Posterior cingulate gyrus (tissue), 11 donors: ENCODE results near the gene CNTLN.
"Not testable (repeated sequence)": the region's sequence is repeated elsewhere in the genome, so short reads cannot be mapped to it uniquely, and the experiment has no call there.

ENCODE experiments used
- DNase-seq, 10 donors: peaks; one replicate each; pipeline versions ENCODE4 v3.0.0 to v3.0.0-alpha.2; 2020 to 2021; ENCODE audit warnings: mixed read lengths in 3 of 10
- intact Hi-C: fragments of 100-400 bp; cut with DNase I; formaldehyde crosslinking; loops from one replicate; pipeline ENCODE4 v1.15.1; 2023

The CNTLN gene

GRCh38 chr9:17177496-17177895, 42.7 kb downstream of the CNTLN start:
- DNase-seq, intact Hi-C loops: not testable (repeated sequence)

- DNase-seq: no peak
- intact Hi-C loops: no loop called here
These were observed 50.7 kb downstream of the CNTLN start for GRCh38 chr9:17185481-17186029.

DNA sequence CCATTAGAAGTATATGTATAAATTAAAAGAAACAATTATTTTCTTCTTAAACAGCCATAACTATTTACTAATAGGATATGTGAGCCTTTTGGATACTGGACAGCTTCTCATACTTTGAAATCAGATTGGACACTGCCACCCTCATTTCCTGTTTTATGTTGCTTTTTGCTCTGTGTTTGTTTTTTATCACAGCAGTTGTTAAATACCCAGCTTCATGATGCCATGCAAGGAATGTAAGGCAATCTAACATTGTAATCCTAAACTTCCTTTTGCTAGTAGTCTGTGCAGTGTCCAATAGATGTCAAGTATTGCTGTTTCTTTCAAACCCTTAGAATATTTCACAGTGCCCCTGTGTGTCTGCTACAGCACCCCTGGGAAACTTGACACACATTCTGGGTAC, 56.2 kb downstream of the CNTLN start:
- no peak for DNase-seq
- intact Hi-C loops: no loop called here

DNA sequence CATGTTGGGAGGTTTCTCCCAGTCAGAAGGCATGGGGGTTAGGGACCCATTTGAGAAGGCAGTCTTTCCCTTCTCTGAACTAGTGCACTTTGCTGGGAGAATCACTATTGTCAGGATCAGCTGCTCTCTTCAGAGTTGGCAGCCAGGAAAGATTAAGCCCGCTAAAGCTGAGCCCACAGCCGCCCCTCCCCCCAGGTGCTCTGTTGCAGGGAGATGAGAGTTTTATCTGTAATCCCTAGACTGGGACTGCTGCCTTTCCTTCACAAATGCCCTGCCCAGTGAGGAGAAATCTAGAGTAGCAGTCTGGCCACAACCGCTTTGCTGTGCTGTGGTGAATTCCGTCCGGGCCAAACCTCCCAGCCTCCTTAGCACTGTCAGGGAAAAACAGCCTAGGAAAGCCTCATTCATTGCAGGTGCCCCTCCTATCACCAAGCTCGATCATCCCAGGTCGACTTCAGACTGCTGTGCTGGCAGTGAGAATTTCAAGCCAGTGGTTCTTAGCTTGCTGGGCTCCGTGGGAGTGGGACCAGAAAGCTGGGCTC, 69.8 kb downstream of the CNTLN start:
- intact Hi-C loops: no loop called here
- peak in 1 of 10 donors; percentile 40 for DNase-seq

DNA sequence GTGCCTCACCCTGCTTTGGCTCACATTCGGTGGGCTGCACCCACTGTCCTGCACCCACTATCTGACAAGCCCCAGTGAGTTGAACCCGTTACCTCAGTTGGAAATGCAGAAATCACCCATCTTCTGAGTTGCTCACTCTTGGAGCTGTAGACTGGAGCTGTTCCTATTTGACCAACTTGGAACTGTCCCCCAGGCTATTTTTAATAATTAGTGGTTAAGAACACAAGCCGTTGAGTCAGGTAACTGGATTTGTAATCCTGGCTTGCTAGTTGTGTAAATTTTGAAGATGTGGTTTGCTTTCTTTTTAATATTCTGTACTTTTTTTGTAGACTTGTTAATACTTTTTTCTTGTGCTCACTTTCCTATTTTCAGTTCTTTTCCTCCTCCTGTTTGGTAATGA, 81.2 kb downstream of the CNTLN start:
- intact Hi-C loops: no loop called here
- peak in 1 of 10 donors; percentile 25 for DNase-seq

DNA sequence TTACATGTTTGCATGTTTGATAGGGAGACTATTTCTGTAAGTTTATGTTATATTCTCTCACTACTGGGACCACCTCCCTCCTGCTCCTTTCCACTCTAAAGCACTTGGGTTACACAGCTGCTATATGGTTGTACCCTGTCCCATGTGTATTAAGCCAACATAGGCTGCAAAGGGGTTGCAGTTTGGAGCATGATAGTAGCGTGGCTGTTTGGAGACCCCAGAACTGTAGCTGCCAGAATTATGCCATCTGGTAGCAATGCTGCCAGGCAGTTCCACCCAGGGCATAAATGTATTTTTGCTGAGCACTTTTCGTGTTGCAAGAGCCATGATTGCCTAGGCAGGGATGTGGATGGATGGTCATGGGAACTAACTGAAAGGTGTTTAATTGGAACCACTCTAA, 81.8 kb downstream of the CNTLN start:
- no peak for DNase-seq
- intact Hi-C loops: no loop called here

DNA sequence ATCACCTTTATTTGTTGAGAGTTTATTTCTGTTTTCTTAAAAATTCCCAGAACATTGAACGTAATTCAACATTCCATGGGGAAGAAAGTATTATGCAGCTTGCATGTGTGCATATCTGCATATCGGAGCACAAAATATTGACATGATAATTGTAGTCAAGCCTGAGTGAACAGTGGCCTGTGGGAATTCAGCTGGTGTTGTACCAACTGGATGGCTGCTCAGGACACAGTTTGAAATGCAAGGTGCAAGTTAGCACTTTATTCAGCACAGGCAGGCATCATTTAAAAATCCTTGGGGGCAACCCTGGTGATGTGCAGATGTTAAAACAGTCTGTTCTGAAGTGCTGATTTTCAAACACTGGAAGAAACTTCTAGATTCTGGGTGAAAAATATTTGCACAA, 82.4 kb downstream of the CNTLN start:
- intact Hi-C loops: no loop called here
- no peak for DNase-seq

GRCh38 chr9:17219261-17219660, 84.4 kb downstream of the CNTLN start:
- no peak for DNase-seq
- intact Hi-C loops: no loop called here

DNA sequence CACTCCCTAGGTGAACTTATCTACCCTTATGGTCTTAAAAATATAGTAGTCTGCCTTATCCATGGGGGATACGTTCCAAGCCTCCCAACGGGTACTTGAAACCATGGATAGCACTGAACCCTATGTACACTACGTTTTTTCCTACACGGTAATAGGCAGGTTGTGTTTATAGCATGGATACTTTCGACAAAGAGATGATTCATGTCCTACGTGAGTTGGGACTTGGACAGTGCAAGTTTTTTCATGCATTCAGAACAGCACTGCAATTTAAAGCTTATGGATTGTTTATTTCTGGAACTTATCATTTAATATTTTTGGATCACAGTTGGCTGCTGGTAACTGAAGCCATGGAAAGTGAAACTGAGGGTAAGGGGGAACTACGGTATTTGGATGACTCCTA, 88.1 kb downstream of the CNTLN start:
- intact Hi-C loops: no loop called here
- no peak for DNase-seq

GRCh38 chr9:17225407-17225806, 90.6 kb downstream of the CNTLN start:
- intact Hi-C loops: no loop called here
- no peak for DNase-seq

DNA sequence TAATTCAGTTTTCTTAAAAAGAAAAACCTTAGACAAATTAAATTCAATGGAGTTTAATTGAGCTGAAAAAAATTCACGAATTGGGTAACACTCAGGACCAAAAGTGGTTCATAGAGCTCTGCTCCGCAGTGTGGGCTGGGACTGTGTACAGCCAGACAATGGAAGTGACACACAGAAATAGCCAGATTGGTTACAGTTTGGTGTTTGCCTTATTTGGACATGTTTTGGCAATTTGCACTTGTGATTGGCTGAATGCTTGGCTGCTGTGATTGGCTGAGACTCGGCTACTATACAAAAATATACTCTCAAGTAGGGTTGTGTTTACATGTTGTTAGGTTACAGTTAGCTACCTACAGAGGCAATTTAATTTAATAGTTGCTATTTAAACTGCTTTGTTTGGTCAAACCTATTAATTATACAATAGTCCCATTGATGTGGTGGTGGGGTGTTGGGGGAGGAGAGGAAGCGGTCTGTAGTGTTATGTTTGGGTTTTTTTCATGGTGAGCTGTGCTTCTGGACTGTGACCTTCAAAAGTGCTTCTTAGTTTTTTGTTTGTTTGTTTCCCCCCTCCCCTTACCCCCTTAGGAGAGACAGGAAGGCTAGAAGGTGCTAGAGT, 95.2 kb downstream of the CNTLN start:
- no peak for DNase-seq
- intact Hi-C loops: no loop called here

- intact Hi-C loops: no loop called here
- no peak for DNase-seq
These were observed 95.8 kb downstream of the CNTLN start for GRCh38 chr9:17230646-17231045.

GRCh38 chr9:17236147-17236546, 101.3 kb downstream of the CNTLN start:
- intact Hi-C loops: no loop called here
- DNase-seq: no peak

GRCh38 chr9:17246770-17247169, 111.9 kb downstream of the CNTLN start:
- intact Hi-C loops: no loop called here
- DNase-seq: no peak

GRCh38 chr9:17251100-17251499, 116.3 kb downstream of the CNTLN start:
- intact Hi-C loops: no loop called here

DNA sequence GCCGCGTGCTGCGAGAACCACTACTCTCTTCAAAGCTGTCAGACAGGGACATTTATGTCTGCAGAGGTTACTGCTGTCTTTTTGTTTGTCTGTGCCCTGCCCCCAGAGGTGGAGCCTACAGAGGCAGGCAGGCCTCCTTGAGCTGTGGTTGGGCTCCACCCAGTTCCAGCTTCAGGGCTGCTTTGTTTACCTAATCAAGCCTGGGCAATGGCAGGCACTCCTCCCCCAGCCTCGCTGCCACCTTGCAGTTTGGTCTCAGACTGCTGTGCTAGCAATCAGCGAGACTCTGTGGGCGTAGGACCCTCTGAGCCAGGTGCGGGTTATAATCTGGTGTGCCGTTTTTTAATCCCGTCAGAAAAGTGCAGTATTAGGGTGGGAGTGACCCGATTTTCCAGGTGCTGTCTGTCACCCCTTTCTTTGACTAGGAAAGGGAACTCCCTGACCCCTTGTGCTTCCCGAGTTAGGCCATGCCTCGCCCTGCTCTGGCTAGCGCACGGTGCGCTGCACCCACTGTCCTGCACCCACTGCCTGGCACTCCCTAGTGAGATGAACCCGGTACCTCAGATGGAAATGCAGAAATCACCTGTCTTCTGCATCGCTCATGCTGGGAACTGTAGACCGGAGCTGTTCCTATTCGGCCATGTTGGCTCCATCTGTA, 133.8 kb downstream of the CNTLN start:
- intact Hi-C loops: not testable (repeated sequence)
- DNase-seq: peak in 2 of 10 donors; percentile 61 to 78

More at GRCh38 chr9:17251100-17251499, 116.3 kb downstream of the CNTLN start:
- no peak for DNase-seq

- intact Hi-C loops: no loop called here
- no peak for DNase-seq
These were observed 135.0 kb downstream of the CNTLN start for GRCh38 chr9:17269799-17270198.

DNA sequence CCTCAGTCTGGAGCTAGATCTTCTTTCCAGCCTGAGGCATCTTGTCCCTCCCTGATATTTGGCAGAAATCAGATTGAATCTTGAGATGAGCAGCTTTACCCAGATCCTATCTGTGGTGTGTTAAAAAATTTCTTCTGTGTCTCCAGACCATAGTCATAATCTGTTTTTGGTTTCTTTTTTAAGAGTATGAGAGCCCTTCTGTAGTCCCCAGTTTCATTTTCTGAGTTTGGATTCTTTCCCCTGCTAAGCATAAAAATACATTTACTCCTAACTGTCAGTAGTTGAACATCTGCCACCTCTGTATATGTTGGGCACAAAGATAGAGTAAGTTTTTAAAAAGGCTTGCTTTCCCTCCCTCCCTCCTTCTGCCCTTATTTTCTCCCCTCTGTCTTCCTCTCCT, 137.7 kb downstream of the CNTLN start:
- no peak for DNase-seq
- intact Hi-C loops: no loop called here

GRCh38 chr9:17280350-17281012, 145.6 kb downstream of the CNTLN start:
- no peak for DNase-seq
- intact Hi-C loops: no loop called here

DNA sequence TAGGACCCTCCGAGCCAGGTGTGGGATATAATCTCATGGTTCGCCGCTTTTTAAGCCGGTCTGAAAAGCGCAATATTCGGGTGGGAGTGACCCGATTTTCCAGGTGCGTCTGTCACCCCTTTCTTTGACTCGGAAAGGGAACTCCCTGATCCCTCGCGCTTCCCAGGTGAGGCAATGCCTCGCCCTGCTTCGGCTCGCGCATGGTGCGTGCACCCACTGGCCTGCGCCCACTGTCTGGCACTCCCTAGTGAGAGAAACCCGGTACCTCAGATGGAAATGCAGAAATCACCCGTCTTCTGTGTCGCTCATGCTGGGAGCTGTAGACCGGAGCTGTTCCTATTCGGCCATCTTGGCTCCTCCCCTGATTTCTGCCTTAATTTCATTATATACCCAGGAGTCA, 155.8 kb downstream of the CNTLN start:
- DNase-seq, intact Hi-C loops: not testable (repeated sequence)

DNA sequence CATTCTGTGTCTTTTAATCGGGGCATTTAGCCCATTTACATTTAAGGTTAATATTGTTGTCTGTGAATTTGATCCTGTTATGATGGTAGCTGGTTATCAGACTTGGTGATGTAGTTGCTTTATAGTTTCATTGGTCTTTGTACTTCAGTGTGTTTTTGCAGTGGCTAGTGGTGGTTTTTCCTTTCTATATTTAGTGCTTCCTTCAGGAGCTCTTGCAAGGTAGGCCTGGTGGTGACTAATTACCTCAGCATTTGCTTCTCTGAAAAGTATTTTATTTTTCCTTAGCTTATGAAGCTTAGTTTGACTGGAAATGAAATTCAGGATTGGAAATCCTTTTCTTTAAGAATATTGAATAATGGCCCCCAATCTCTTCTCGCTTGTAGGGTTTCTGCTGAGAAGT, 156.9 kb downstream of the CNTLN start:
- intact Hi-C loops: no loop called here
- no peak for DNase-seq
